ENCODE results near the gene CYREN. TPM values are rescaled to one million over a fixed set of nuclear protein-coding genes. Genes with fewer than 3 reads are reported as not detected.
A peak's percentile ranks its signal among the peaks of the same experiment; 100 is the strongest.

CYREN gene
- total RNA-seq, 2 donors from 2014 or later = 33.4 to 44.5 TPM

GRCh38 chr7:135168001-135168400 lies 2.5 kb downstream of the CYREN start:
- ATAC-seq (replicated peaks in 1 of 2) (no peak), DNase-seq (no peak)
- H3K9me3 Mint-ChIP-seq = no peaks in the 10 kb centered on the region
- H3K4me1 Mint-ChIP-seq (ENCODE audit: low read depth) = peaks cover 55% of the 10 kb centered on the region
- peak overlapping the region; percentile 92 for H3K27ac Mint-ChIP-seq
- H3K4me3 Mint-ChIP-seq = peak overlapping the region; percentile 86 to 93
- H3K36me3 Mint-ChIP-seq (ENCODE audit: insufficient read depth in 2 of 2) = peaks cover 3 to 15% of the 10 kb centered on the region in 2 donors
- H3K27me3 Mint-ChIP-seq (ENCODE audit: low read depth) = no peaks in the 10 kb centered on the region

- peak overlapping the region; percentile 38 for H3K27ac Mint-ChIP-seq
- no peak for ATAC-seq (replicated peaks in 1 of 2)
- H3K4me1 Mint-ChIP-seq (ENCODE audit: low read depth) = peaks cover 61% of the 10 kb centered on the region
- H3K27me3 Mint-ChIP-seq (ENCODE audit: low read depth) = no peaks in the 10 kb centered on the region
- peak overlapping the region; percentile 31 to 52 for H3K4me3 Mint-ChIP-seq
- H3K36me3 Mint-ChIP-seq (ENCODE audit: insufficient read depth in 2 of 2) = peaks cover 4 to 21% of the 10 kb centered on the region in 2 donors
- H3K9me3 Mint-ChIP-seq = peaks cover 0 to under 1% of the 10 kb centered on the region in 2 donors
- no peak for DNase-seq
These were observed 3.1 kb downstream of the CYREN start for GRCh38 chr7:135167365-135167917.

- peaks cover 10 to 30% of the 10 kb centered on the region in 2 donors for H3K36me3 Mint-ChIP-seq (ENCODE audit: insufficient read depth in 2 of 2)
- no peak for DNase-seq
- peaks cover 61% of the 10 kb centered on the region for H3K4me1 Mint-ChIP-seq (ENCODE audit: low read depth)
- peaks cover 2 to 8% of the 10 kb centered on the region in 2 donors for H3K9me3 Mint-ChIP-seq
- no peak for ATAC-seq (replicated peaks in 1 of 2)
- H3K4me3 Mint-ChIP-seq = peak overlapping the region in 1 of 2 donors; percentile 22
- H3K27me3 Mint-ChIP-seq (ENCODE audit: low read depth) = no peaks in the 10 kb centered on the region
- peak overlapping the region; percentile 80 for H3K27ac Mint-ChIP-seq
These were observed 4.0 kb downstream of the CYREN start for GRCh38 chr7:135166338-135166990.

GRCh38 chr7:135165862-135166261 lies 4.6 kb downstream of the CYREN start:
- H3K36me3 Mint-ChIP-seq (ENCODE audit: insufficient read depth in 2 of 2) = peaks cover 11 to 36% of the 10 kb centered on the region in 2 donors
- DNase-seq (no peak), ATAC-seq (replicated peaks in 1 of 2) (no peak)
- H3K27ac Mint-ChIP-seq = peak overlapping the region; percentile 80
- H3K4me1 Mint-ChIP-seq (ENCODE audit: low read depth) = peaks cover 62% of the 10 kb centered on the region
- no peak overlapping the region for H3K4me3 Mint-ChIP-seq
- no peaks in the 10 kb centered on the region for H3K27me3 Mint-ChIP-seq (ENCODE audit: low read depth)
- H3K9me3 Mint-ChIP-seq = peaks cover 2 to 8% of the 10 kb centered on the region in 2 donors

- H3K27ac Mint-ChIP-seq = peak overlapping the region; percentile 59
- H3K4me1 Mint-ChIP-seq (ENCODE audit: low read depth) = peaks cover 70% of the 10 kb centered on the region
- H3K36me3 Mint-ChIP-seq (ENCODE audit: insufficient read depth in 2 of 2) = peaks cover 13 to 45% of the 10 kb centered on the region in 2 donors
- no peaks in the 10 kb centered on the region for H3K27me3 Mint-ChIP-seq (ENCODE audit: low read depth)
- ATAC-seq (replicated peaks in 1 of 2) (no peak), DNase-seq (no peak)
- H3K4me3 Mint-ChIP-seq = no peak overlapping the region
- H3K9me3 Mint-ChIP-seq = peaks cover 2 to 8% of the 10 kb centered on the region in 2 donors
These were observed 6.0 kb downstream of the CYREN start for GRCh38 chr7:135164357-135165061.

GRCh38 chr7:135162382-135163001 lies 8.0 kb downstream of the CYREN start:
- Mint-ChIP-seq H3K36me3 (ENCODE audit: insufficient read depth in 2 of 2) (peaks cover 13 to 44% of the 10 kb centered on the region in 2 donors), H3K4me1 (ENCODE audit: low read depth) (peaks cover 66% of the 10 kb centered on the region), H3K27me3 (ENCODE audit: low read depth) (no peaks in the 10 kb centered on the region), H3K27ac (peak overlapping the region; percentile 62), H3K4me3 (no peak overlapping the region), H3K9me3 (peaks cover 4 to 10% of the 10 kb centered on the region in 2 donors)
- ATAC-seq (replicated peaks in 1 of 2) = no peak
- DNase-seq = no peak

- Mint-ChIP-seq H3K27me3 (ENCODE audit: low read depth) (no peaks in the 10 kb centered on the region), H3K9me3 (peaks cover 9 to 15% of the 10 kb centered on the region in 2 donors), H3K36me3 (ENCODE audit: insufficient read depth in 2 of 2) (peaks cover 20 to 49% of the 10 kb centered on the region in 2 donors), H3K27ac (peak overlapping the region; percentile 96), H3K4me3 (no peak overlapping the region), H3K4me1 (ENCODE audit: low read depth) (peaks cover 68% of the 10 kb centered on the region)
- DNase-seq (no peak), ATAC-seq (replicated peaks in 1 of 2) (no peak)
These were observed 8.8 kb downstream of the CYREN start for GRCh38 chr7:135161669-135162068.

GRCh38 chr7:135160858-135161653 lies 9.5 kb downstream of the CYREN start:
- H3K27ac Mint-ChIP-seq = peak overlapping the region; percentile 96
- no peaks in the 10 kb centered on the region for H3K27me3 Mint-ChIP-seq (ENCODE audit: low read depth)
- ATAC-seq (replicated peaks in 1 of 2) (no peak), DNase-seq (no peak)
- peaks cover 25 to 55% of the 10 kb centered on the region in 2 donors for H3K36me3 Mint-ChIP-seq (ENCODE audit: insufficient read depth in 2 of 2)
- H3K9me3 Mint-ChIP-seq = peaks cover 14 to 19% of the 10 kb centered on the region in 2 donors
- H3K4me1 Mint-ChIP-seq (ENCODE audit: low read depth) = peaks cover 66% of the 10 kb centered on the region
- peak overlapping the region in 1 of 2 donors; percentile 39 for H3K4me3 Mint-ChIP-seq

- DNase-seq = no peak
- peak overlapping the region; percentile 96 for H3K27ac Mint-ChIP-seq
- H3K9me3 Mint-ChIP-seq = peaks cover 17 to 21% of the 10 kb centered on the region in 2 donors
- no peaks in the 10 kb centered on the region for H3K27me3 Mint-ChIP-seq (ENCODE audit: low read depth)
- H3K4me3 Mint-ChIP-seq = peak overlapping the region; percentile 57 to 58
- peaks cover 28 to 62% of the 10 kb centered on the region in 2 donors for H3K36me3 Mint-ChIP-seq (ENCODE audit: insufficient read depth in 2 of 2)
- peak; percentile 21 for ATAC-seq (replicated peaks in 1 of 2)
- H3K4me1 Mint-ChIP-seq (ENCODE audit: low read depth) = peaks cover 66% of the 10 kb centered on the region
These were observed 10.2 kb downstream of the CYREN start for GRCh38 chr7:135160098-135160857.

GRCh38 chr7:135159359-135160085 lies 11.0 kb downstream of the CYREN start:
- DNase-seq (no peak), ATAC-seq (replicated peaks in 1 of 2) (peak in 1 of 2 donors; percentile 24)
- Mint-ChIP-seq H3K27me3 (ENCODE audit: low read depth) (no peaks in the 10 kb centered on the region), H3K27ac (peak overlapping the region; percentile 96), H3K4me3 (peak overlapping the region; percentile 23 to 57), H3K36me3 (ENCODE audit: insufficient read depth in 2 of 2) (peaks cover 31 to 68% of the 10 kb centered on the region in 2 donors), H3K9me3 (peaks cover 18 to 27% of the 10 kb centered on the region in 2 donors), H3K4me1 (ENCODE audit: low read depth) (peaks cover 72% of the 10 kb centered on the region)

GRCh38 chr7:135158874-135159273 lies 11.6 kb downstream of the CYREN start:
- DNase-seq (no peak), ATAC-seq (replicated peaks in 1 of 2) (no peak)
- Mint-ChIP-seq H3K4me3 (no peak overlapping the region), H3K36me3 (ENCODE audit: insufficient read depth in 2 of 2) (peaks cover 37 to 74% of the 10 kb centered on the region in 2 donors), H3K27ac (peak overlapping the region; percentile 96), H3K27me3 (ENCODE audit: low read depth) (no peaks in the 10 kb centered on the region), H3K4me1 (ENCODE audit: low read depth) (peaks cover 75% of the 10 kb centered on the region), H3K9me3 (peaks cover 20 to 34% of the 10 kb centered on the region in 2 donors)

All from activated T-cell treated with anti-CD3 and anti-CD28 coated beads, Interleukin-2, amount 50 U/mL, for 72 hours (primary cell).